KMS-11 (cell line): ENCODE results near the gene MYH6.

Experiments used
- H2AFZ ChIP-seq: fragments of 200-600 bp; sonication (generic); 2 replicates; pipeline ENCODE4 v1.6.1; 2016; ENCODE audit warnings: antibody characterized with exemption, mixed run types, low read depth
- H3K27ac ChIP-seq: fragments of 200-600 bp; sonication (generic); 2 replicates; pipeline ENCODE4 v1.6.1; 2016; ENCODE audit warnings: mild to moderate bottlenecking, mixed run types
- H3K27me3 ChIP-seq: fragments of 200-600 bp; sonication (generic); 2 replicates; pipeline ENCODE4 v1.6.1; 2017; ENCODE audit warnings: mild to moderate bottlenecking, low read depth, mixed run types, moderate library complexity; ENCODE audit not compliant: insufficient read depth
- H3K36me3 ChIP-seq: fragments of 200-600 bp; sonication (generic); 2 replicates; pipeline ENCODE4 v1.6.1; 2017; ENCODE audit warnings: mild to moderate bottlenecking, mixed run types; ENCODE audit not compliant: insufficient read depth
- H3K4me1 ChIP-seq: fragments of 200-600 bp; sonication (generic); 2 replicates; pipeline ENCODE4 v1.6.1; 2016; ENCODE audit warnings: mild to moderate bottlenecking, low read depth, mixed run types; ENCODE audit not compliant: poor library complexity, severe bottlenecking
- H3K4me2 ChIP-seq: fragments of 200-600 bp; sonication (generic); 2 replicates; pipeline ENCODE4 v1.7.0; 2016; ENCODE audit warnings: mild to moderate bottlenecking, mixed run types
- H3K4me3 ChIP-seq: fragments of 200-600 bp; sonication (generic); IDR thresholded peaks from 2 replicates; pipeline ENCODE4 v1.6.1; 2017; ENCODE audit warnings: low read depth, low read length, mixed read lengths; ENCODE audit not compliant: insufficient read depth
- H3K79me2 ChIP-seq: fragments of 200-600 bp; sonication (generic); 2 replicates; pipeline ENCODE4 v1.6.1; 2016; ENCODE audit warnings: low read depth, mixed run types; ENCODE audit not compliant: insufficient read depth
- H3K9ac ChIP-seq: fragments of 200-600 bp; sonication (generic); 2 replicates; pipeline ENCODE4 v1.6.1; 2016; ENCODE audit warnings: mild to moderate bottlenecking, mixed run types
- H4K20me1 ChIP-seq: fragments of 200-600 bp; sonication (generic); 2 replicates; pipeline ENCODE4 v1.6.1; 2016; ENCODE audit warnings: mild to moderate bottlenecking, mixed run types; ENCODE audit not compliant: insufficient read depth
- CTCF ChIP-seq: fragments of 200-600 bp; sonication (generic); conservative IDR thresholded peaks from 2 replicates; pipeline ENCODE4 v1.6.1; 2017; ENCODE audit warnings: low read depth, mild to moderate bottlenecking, antibody characterized with exemption, low read length, moderate library complexity, mixed read lengths

Gene MYH6

DNA sequence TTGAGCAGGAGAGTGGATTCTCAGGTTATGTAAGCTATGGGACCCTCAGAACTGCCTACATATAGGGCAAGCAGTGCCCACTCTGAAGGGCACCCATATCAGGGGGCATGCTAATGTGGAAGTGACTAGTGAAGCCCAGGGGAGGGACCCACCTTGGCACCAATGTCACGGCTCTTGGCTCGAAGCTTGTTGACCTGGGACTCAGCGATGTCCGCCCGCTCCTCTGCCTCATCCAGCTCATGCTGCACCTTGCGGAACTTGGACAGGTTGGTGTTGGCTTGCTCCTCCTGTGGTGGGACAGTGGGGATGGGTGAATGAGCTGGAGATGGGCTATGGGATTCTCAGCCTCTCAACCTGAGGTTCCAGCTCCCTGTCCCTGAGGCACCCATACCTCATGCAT is 25.8 kb downstream of the MYH6 start:
- H3K36me3 ChIP-seq: no peaks in the 10 kb centered on the region
- no peak for TF ChIP-seq CTCF
- H2AFZ ChIP-seq: no peak overlapping the region
- H3K4me3 ChIP-seq: no peak overlapping the region
- no peak overlapping the region for H3K9ac ChIP-seq
- H3K4me2 ChIP-seq: no peak overlapping the region
- no peaks in the 10 kb centered on the region for H4K20me1 ChIP-seq
- no peak overlapping the region for H3K27ac ChIP-seq
- H3K79me2 ChIP-seq: no peaks in the 10 kb centered on the region
- H3K27me3 ChIP-seq: peaks cover 5% of the 10 kb centered on the region; the same call in 1 of the 2 replicates
- no peaks in the 10 kb centered on the region for H3K4me1 ChIP-seq

DNA sequence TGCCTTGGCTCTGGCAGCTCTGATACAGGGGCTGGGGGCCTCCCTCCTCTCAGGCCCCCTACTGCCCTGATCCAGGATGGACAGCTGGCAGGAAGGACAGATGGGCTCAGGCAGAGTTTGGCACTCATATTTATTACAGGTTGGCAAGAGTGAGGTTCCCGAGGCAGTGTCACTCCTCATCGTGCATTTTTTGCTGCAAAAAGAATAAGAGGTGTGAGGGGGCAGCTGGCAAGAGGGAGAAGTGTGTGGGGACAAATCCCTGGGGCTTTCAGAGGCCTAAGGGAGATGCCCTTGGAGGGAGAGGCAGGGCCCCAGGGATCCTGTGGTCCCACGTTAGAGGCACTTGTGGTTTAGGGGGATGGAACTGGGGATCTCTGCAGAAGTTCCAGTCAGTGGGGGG is 26.2 kb downstream of the MYH6 start:
- Histone ChIP-seq H3K4me3 (no peak overlapping the region), H3K4me2 (no peak overlapping the region), H3K79me2 (no peaks in the 10 kb centered on the region), H3K27me3 (peaks cover 2% of the 10 kb centered on the region; the same call in 1 of the 2 replicates), H3K36me3 (no peaks in the 10 kb centered on the region), H3K27ac (no peak overlapping the region), H2AFZ (no peak overlapping the region), H3K4me1 (no peaks in the 10 kb centered on the region), H4K20me1 (no peaks in the 10 kb centered on the region), H3K9ac (no peak overlapping the region)
- no peak for TF ChIP-seq CTCF

GRCh38 chr14:23380976-23381375 is 27.1 kb downstream of the MYH6 start:
- Histone ChIP-seq H3K27ac (no peak overlapping the region), H3K36me3 (no peaks in the 10 kb centered on the region), H3K9ac (no peak overlapping the region), H3K27me3 (peaks cover 2% of the 10 kb centered on the region; the same call in 1 of the 2 replicates), H2AFZ (no peak overlapping the region), H3K79me2 (no peaks in the 10 kb centered on the region), H3K4me3 (no peak overlapping the region), H3K4me1 (no peaks in the 10 kb centered on the region), H4K20me1 (no peaks in the 10 kb centered on the region), H3K4me2 (no peak overlapping the region)
- no peak for TF ChIP-seq CTCF

GRCh38 chr14:23380197-23380914 is 27.7 kb downstream of the MYH6 start:
- Histone ChIP-seq H3K9ac (no peak overlapping the region), H3K4me2 (no peak overlapping the region), H3K4me1 (no peaks in the 10 kb centered on the region), H2AFZ (no peak overlapping the region), H3K27ac (no peak overlapping the region), H4K20me1 (no peaks in the 10 kb centered on the region), H3K36me3 (no peaks in the 10 kb centered on the region), H3K79me2 (no peaks in the 10 kb centered on the region), H3K4me3 (no peak overlapping the region), H3K27me3 (no peaks in the 10 kb centered on the region; the same call in 1 of the 2 replicates)
- TF ChIP-seq CTCF: no peak; the same call in 1 of the 2 replicates
